Activated T-helper 2 cell treated with anti-CD3 and anti-CD28 coated beads, Interferon-gamma antibody, Interleukin-2, Interleukin-4, amounts not matched to agents 10 μg/mL and 5 μg/mL and 100 μg/mL, durations not matched to agents 14 hours and 24 hours and 36 hours (primary cell): Measurements from ENCODE around the gene FBXL20. TPM values are rescaled to one million over a fixed set of nuclear protein-coding genes. Genes with fewer than 3 reads are reported as not detected.
"Not testable (repeated sequence)": the region's sequence is repeated elsewhere in the genome, so short reads cannot be mapped to it uniquely, and the experiment has no call there.

Source experiments
- DNase-seq: peaks from one replicate; pipeline ENCODE4 v3.0.0; 2021; ENCODE audit warnings: low spot score
- H3K27ac Mint-ChIP-seq: one replicate; pipeline ENCODE4 v1.8.0; 2021; ENCODE audit warnings: mixed read lengths
- H3K27me3 Mint-ChIP-seq: one replicate; pipeline ENCODE4 v1.8.0; 2021; ENCODE audit warnings: low read depth, mixed read lengths
- H3K36me3 Mint-ChIP-seq: one replicate; pipeline ENCODE4 v1.8.0; 2021; ENCODE audit warnings: low read depth, mixed read lengths
- H3K4me1 Mint-ChIP-seq: one replicate; pipeline ENCODE4 v1.8.0; 2021; ENCODE audit warnings: low read depth, mixed read lengths
- H3K4me3 Mint-ChIP-seq: one replicate; pipeline ENCODE4 v1.8.0; 2021; ENCODE audit warnings: low read depth, mild to moderate bottlenecking, moderate library complexity, mixed read lengths
- H3K9me3 Mint-ChIP-seq: one replicate; pipeline ENCODE4 v1.8.0; 2021; ENCODE audit warnings: mixed read lengths
- intact Hi-C: fragments of 100-400 bp; cut with micrococcal nuclease; formaldehyde crosslinking; loops from one replicate; pipeline ENCODE4 v1.15.1; 2023
- total RNA-seq: library from RNA; stranded (reverse); gene quantifications from 2 replicates; pipeline ENCODE4 v1.2.3, GENCODE V29; 2022

FBXL20 gene
- total RNA-seq, 1 donor from 2014 or later = 18.8 TPM

DNA sequence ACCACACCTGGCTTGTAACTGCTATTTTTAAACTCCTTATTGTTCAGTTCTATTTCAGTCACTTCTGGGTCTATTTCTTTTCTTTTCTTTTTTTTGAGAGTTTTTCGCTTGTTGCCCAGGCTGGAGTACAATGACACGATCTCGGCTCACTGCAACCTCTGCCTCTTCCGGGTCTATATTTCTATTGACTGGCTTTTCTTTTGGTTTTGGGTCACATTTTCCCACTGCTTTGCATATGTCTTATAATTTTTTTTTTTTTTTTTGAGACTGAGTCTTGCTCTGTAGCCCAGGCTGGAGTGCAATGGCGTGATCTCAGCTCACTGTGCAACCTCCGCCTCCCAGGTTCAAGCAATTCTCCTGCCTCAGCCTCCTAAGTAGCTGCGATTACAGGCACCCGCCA lies 108.9 kb downstream of the FBXL20 start:
- DNase-seq, H3K9me3 Mint-ChIP-seq, intact Hi-C loops, H3K27ac Mint-ChIP-seq, H3K4me1 Mint-ChIP-seq, H3K4me3 Mint-ChIP-seq, H3K27me3 Mint-ChIP-seq, H3K36me3 Mint-ChIP-seq: not testable (repeated sequence)

DNA sequence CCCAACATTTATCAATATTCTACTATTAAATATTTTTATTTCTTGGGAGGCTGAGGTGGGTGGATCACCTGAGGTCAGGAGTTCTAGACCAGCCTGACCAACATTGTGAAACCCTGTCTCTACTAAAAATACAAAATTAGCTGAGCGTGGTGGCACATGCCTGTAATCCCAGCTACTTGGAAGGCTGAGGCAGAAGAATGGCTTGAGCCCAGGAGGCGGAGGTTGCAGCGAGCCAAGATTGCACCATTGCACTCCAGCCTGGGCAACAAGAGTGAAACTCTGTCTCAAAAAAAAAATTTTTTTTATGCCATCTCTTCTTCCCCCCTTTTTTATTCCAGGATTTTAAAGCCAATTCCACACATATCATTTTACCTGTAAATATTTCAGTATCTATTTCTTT lies 114.9 kb downstream of the FBXL20 start:
- H3K27ac Mint-ChIP-seq, DNase-seq, intact Hi-C loops, H3K27me3 Mint-ChIP-seq, H3K4me1 Mint-ChIP-seq, H3K4me3 Mint-ChIP-seq, H3K36me3 Mint-ChIP-seq, H3K9me3 Mint-ChIP-seq: not testable (repeated sequence)

DNA sequence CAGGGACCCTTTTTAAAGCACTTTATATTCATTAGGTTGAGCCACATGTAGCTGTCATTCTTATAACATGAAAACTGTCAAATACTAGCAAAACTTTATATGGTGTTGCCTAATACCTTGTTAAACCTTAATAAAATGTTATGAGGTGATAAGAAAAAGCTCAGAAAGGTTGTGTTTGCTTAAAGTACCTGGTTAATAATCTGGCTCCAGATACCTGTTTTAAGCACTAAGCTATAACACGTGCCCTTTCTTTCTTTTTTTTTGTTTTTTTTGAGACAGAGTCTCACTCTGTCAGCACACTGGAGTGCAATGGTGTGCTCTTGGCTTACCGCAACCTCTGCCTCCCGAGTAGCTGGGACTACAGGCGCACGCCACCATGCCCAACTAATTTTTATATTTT lies 116.7 kb downstream of the FBXL20 start:
- Mint-ChIP-seq H3K4me1 (no peaks in the 10 kb centered on the region), H3K27ac (no peak overlapping the region), H3K4me3 (no peak overlapping the region), H3K9me3 (no peaks in the 10 kb centered on the region), H3K27me3 (no peaks in the 10 kb centered on the region), H3K36me3 (no peaks in the 10 kb centered on the region)
- DNase-seq = no peak
- intact Hi-C loops = no loop called here

DNA sequence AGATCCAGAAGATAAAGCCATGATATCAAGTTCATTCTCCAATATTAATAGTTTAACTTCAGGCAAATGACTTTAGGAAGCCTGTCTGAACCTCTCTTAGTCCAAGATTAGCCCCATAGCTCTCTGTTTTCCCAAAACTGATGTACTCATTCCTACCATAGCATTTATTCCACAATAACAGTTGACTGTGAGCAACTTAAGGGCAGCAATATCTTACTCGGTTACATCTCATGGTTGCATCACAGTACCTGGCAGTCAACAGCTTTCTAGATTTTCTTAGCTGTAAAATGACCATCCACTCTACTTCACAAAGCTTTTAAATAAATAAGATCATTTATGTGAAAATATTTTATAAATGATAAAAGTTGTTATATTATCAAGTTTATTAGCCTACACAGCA lies 117.5 kb downstream of the FBXL20 start:
- intact Hi-C loops = no loop called here
- no peak overlapping the region for H3K4me3 Mint-ChIP-seq
- H3K4me1 Mint-ChIP-seq = no peaks in the 10 kb centered on the region
- H3K27ac Mint-ChIP-seq = no peak overlapping the region
- no peak for DNase-seq
- no peaks in the 10 kb centered on the region for H3K9me3 Mint-ChIP-seq
- H3K36me3 Mint-ChIP-seq = peaks cover 2% of the 10 kb centered on the region
- H3K27me3 Mint-ChIP-seq = no peaks in the 10 kb centered on the region

DNA sequence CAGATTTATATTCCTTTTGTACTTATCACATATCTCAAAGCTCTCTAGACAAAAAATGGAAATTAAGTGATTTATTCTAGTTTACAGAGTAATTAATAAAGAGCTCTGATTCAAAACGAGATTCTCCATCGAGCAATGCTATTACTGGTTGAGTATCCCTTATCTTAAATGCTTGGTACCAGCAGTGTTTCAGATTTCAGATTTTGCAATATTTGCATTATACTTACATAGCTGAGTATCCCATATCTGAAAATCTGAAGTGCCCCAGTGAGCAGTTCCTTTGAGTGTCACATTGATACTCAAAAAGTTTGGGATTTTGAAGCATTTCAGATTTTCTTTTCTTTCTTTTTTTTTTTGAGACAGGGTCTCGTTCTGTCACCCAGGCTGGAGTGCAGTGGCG lies 118.3 kb downstream of the FBXL20 start:
- DNase-seq = no peak
- Mint-ChIP-seq H3K4me1 (no peaks in the 10 kb centered on the region), H3K9me3 (no peaks in the 10 kb centered on the region), H3K36me3 (peaks cover 2% of the 10 kb centered on the region), H3K27me3 (no peaks in the 10 kb centered on the region), H3K4me3 (no peak overlapping the region), H3K27ac (no peak overlapping the region)
- intact Hi-C loops = no loop called here

DNA sequence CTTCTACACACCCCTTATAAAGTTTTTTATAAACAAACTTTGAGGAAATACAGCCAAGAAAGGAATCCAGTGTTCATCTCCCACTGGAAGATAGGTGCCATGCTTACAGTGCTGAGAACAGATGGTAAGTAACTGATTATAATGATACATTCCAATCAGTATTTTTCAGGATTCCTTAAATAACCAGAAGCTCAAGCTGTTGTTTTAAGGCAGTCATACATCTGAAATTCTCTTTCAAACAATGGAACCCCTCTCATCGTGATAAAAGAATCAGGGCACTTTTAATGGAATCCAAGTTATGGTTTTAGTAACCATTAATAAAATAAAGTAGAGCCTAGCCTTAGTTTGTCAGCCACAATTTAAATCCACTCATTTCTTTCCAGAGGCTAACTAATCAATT lies 119.6 kb downstream of the FBXL20 start:
- Mint-ChIP-seq H3K27ac (no peak overlapping the region), H3K9me3 (no peaks in the 10 kb centered on the region), H3K36me3 (peaks cover 2% of the 10 kb centered on the region), H3K4me3 (no peak overlapping the region), H3K27me3 (no peaks in the 10 kb centered on the region), H3K4me1 (no peaks in the 10 kb centered on the region)
- DNase-seq = no peak
- intact Hi-C loops = no loop called here

DNA sequence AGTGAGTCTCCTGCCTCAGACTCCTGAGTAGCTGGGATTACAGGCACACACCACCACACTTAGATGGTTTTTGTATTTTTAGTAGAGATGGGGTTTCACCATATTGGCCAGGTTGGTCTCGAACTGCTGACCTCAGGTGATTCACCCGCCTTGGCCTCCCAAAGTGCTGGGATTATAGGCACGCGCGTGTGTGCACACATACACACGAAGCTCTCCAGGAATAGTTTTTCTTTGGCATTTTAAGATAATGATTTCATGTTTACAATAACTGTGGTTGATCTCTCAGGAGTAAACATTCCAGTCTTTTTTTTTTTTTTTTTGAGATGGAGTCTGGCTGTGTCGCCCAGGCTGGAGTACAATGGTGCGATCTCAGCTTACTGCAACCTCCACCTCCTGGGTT lies 123.2 kb downstream of the FBXL20 start:
- H3K4me3 Mint-ChIP-seq, H3K36me3 Mint-ChIP-seq, H3K4me1 Mint-ChIP-seq, H3K27me3 Mint-ChIP-seq, H3K27ac Mint-ChIP-seq, intact Hi-C loops, DNase-seq, H3K9me3 Mint-ChIP-seq: not testable (repeated sequence)

DNA sequence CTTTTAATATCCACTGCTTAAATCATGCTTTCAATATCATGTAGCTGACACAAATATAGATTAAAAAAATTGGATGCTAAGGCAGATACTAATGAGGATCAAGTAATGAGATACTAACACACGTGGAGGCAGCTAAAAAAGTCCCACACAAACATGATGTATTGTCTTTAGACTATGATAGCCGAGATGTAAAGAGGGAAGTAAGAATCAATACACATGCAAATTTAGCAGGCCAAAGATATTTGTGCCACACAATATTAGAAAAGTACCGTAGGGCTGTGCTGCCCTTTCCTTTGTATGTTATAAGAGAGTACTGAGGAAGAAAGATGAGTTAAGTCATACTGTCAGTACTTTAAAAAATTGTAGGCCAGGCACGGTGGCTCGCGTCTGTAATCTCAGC lies 124.3 kb downstream of the FBXL20 start:
- intact Hi-C loops = no loop called here
- DNase-seq = no peak
- Mint-ChIP-seq H3K4me1 (no peaks in the 10 kb centered on the region), H3K27me3 (no peaks in the 10 kb centered on the region), H3K4me3 (no peak overlapping the region), H3K9me3 (no peaks in the 10 kb centered on the region), H3K27ac (no peak overlapping the region), H3K36me3 (peaks cover 5% of the 10 kb centered on the region)

DNA sequence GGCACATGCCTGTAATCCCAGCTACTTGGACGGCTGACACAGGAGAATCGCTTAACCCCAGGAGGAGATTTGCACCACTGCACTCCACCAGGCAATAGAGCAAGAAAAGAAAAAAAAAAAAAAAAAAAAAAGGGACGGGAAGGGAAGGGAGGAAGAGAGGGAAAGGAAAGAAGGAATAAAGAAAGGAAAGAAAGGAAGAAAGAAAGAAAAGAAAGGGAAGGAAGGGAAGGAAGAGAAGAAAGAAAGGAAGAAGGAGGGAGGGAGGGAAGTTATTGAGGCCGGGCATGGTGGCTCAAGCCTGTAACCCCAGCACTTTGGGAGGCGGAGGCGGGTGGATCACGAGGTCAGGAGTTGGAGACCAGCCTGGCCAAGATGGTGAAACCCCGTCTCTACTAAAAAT lies 125.3 kb downstream of the FBXL20 start:
- Mint-ChIP-seq H3K9me3 (no peaks in the 10 kb centered on the region), H3K27ac (no peak overlapping the region), H3K36me3 (peaks cover 5% of the 10 kb centered on the region), H3K4me1 (no peaks in the 10 kb centered on the region), H3K27me3 (no peaks in the 10 kb centered on the region), H3K4me3 (no peak overlapping the region)
- no peak for DNase-seq
- intact Hi-C loops = no loop called here

DNA sequence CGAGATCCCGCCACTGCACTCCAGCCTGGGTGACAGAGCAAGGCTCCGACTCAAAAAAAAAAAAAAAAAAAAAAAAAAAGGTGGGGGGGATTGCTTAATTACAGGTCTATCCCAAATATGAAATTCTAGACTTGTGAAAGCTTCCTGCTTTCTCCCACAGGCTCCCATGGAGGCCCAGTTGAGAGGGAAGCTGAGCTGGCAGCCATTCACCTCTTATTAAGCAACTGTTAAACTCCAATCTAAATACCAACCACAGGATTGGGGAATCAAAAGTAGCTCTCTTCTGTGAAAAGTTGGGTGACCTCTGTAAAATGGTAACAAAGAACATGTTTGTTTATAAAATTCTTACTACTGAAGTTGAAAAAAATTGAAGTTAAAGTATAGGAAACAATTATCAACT lies 129.9 kb downstream of the FBXL20 start:
- intact Hi-C loops = no loop called here
- H3K36me3 Mint-ChIP-seq = peaks cover 14% of the 10 kb centered on the region
- no peak overlapping the region for H3K27ac Mint-ChIP-seq
- DNase-seq = no peak
- H3K9me3 Mint-ChIP-seq = no peaks in the 10 kb centered on the region
- no peaks in the 10 kb centered on the region for H3K27me3 Mint-ChIP-seq
- H3K4me1 Mint-ChIP-seq = no peaks in the 10 kb centered on the region
- no peak overlapping the region for H3K4me3 Mint-ChIP-seq

DNA sequence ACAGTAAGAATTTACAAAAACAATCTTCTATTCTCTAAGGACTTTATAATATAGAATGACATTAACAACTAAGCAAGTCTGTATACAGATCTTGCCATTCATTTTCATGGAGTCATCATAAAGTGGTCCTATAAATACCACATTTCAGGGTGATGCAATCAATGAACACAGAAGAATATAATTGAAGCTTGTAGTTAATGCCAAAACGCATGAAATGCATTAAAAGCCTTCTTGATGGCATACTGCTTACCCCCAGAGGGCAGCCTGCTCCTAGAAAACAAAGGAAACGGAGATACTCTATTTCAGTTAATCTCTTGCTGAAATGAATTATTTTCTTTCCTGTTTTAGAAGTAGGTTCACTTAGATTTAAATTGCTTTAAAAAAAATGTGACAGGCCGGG lies 130.5 kb downstream of the FBXL20 start:
- Mint-ChIP-seq H3K27ac (no peak overlapping the region), H3K4me3 (no peak overlapping the region), H3K27me3 (no peaks in the 10 kb centered on the region), H3K36me3 (peaks cover 14% of the 10 kb centered on the region), H3K4me1 (no peaks in the 10 kb centered on the region), H3K9me3 (no peaks in the 10 kb centered on the region)
- DNase-seq = no peak
- intact Hi-C loops = no loop called here

DNA sequence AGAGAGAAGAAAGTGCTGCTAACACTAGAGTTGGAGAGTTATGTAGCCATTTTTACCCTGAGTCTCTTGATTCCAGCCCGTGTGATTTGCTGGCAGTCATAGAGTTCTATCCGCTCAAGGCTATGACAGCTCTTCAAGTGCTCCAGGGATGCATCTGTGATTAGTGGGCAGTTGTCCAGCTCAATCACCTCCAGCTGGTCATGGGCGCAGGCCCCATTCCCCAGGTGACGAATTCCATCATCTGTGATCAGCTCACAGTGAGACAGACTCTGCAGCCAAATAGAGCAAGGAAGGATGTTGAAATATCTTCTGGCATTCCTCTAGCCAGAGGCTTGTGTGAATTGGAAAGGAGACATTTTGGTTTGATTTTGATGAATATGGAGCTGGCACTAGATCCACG lies 137.3 kb downstream of the FBXL20 start:
- intact Hi-C loops = no loop called here
- Mint-ChIP-seq H3K27ac (no peak overlapping the region), H3K27me3 (no peaks in the 10 kb centered on the region), H3K4me3 (no peak overlapping the region), H3K36me3 (peaks cover 21% of the 10 kb centered on the region), H3K4me1 (no peaks in the 10 kb centered on the region), H3K9me3 (no peaks in the 10 kb centered on the region)
- DNase-seq = no peak

DNA sequence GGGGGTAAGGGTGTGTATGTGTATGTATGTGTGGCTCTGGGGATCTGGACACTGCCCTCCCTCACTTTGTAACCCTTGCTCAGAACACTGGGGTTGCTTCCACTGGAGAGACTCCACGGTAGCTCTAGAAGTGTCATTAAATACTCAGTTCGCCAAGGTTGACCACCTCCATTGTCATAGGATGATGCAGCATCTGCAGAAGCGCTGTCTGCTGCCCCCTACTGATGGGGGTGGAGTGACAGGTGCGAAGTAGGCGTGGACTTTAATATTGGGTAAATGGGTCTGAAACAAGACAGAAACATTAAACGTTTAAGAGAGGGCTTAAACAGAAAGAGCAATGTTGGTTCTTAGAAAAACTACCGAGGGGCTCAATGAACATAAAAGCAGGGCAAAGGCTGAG lies 140.1 kb downstream of the FBXL20 start:
- intact Hi-C loops = no loop called here
- Mint-ChIP-seq H3K36me3 (peaks cover 26% of the 10 kb centered on the region), H3K4me3 (no peak overlapping the region), H3K27ac (no peak overlapping the region), H3K4me1 (no peaks in the 10 kb centered on the region), H3K27me3 (no peaks in the 10 kb centered on the region), H3K9me3 (no peaks in the 10 kb centered on the region)
- DNase-seq = no peak

DNA sequence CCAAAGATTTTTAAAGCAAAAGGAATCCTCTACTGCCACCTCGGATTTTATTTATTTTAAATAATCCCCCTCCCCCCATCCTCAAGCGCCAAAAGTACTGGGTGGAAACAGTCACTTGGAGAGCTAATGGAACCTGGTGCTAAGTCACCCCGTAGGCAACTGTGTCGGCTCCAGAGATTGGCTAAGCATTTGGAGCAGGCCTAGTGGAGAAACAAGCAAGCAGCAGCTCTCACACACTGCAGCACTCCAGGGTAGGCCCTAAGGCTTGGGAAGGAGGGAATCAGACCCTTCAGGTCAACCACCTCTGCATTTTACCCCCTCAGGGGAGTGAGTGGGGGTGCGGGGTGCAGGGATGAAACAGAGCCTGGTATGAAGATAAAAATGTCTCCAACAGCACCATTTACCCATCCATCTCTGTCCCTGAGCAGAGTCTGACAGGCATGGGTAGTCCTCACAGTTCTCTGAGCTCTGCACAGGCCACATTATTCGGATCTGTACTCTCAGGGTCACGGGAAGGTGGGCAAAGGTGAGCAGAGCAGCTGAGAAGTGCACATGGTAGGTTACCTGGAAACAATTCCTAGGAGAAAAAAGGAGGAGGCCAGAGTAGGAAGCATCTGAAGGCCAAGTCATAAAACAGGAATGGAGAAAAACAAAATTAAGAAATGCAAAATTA lies 148.5 kb downstream of the FBXL20 start:
- intact Hi-C loops = no loop called here
- Mint-ChIP-seq H3K9me3 (no peaks in the 10 kb centered on the region), H3K27ac (no peak overlapping the region), H3K27me3 (no peaks in the 10 kb centered on the region), H3K4me3 (no peak overlapping the region), H3K36me3 (peaks cover 10% of the 10 kb centered on the region), H3K4me1 (no peaks in the 10 kb centered on the region)
- no peak for DNase-seq
